CD8-positive, alpha-beta memory T cell (primary cell): ENCODE data around the gene WNK1. TPM values are rescaled to one million over a fixed set of nuclear protein-coding genes. Genes with fewer than 3 reads are reported as not detected.

ENCODE experiments used
- CTCF ChIA-PET: fragments of 350-600 bp; sonication (Branson Sonifier 250); formaldehyde crosslinking; loops from one replicate; lab custom pipeline; 2021; ENCODE audit warnings: antibody characterized with exemption; lab: Charles Lee
- POLR2A ChIA-PET: fragments of 350-600 bp; sonication (Branson Sonifier 250); formaldehyde crosslinking; loops from one replicate; lab custom pipeline; 2021; ENCODE audit warnings: antibody characterized with exemption; lab: Charles Lee
- DNase-seq, 5 donors: peaks; one replicate each; pipeline versions ENCODE4 v3.0.0 to v3.0.0-alpha.2; 2020 to 2022; ENCODE audit warnings: mixed read lengths in 1 of 5
- H3K27ac ChIP-seq: one replicate; pipeline ENCODE4 v1.7.0; 2013; ENCODE audit warnings: low read depth, mild to moderate bottlenecking, low read length, moderate library complexity
- H3K27me3 ChIP-seq: 2 replicates; pipeline ENCODE4 v1.7.0; 2013; ENCODE audit warnings: low read length, mild to moderate bottlenecking; ENCODE audit not compliant: insufficient read depth, poor library complexity, severe bottlenecking
- H3K36me3 ChIP-seq: 2 replicates; pipeline ENCODE4 v1.7.0; 2013; ENCODE audit warnings: mild to moderate bottlenecking, low read length, moderate library complexity; ENCODE audit not compliant: insufficient read depth
- H3K4me1 ChIP-seq: 2 replicates; pipeline ENCODE4 v1.7.0; 2013; ENCODE audit warnings: mild to moderate bottlenecking, low read length, moderate library complexity; ENCODE audit not compliant: insufficient read depth
- H3K4me3 ChIP-seq: 2 replicates; pipeline ENCODE4 v1.7.0; 2013; ENCODE audit warnings: mild to moderate bottlenecking, low read length
- H3K9me3 ChIP-seq: 2 replicates; pipeline ENCODE4 v1.7.0; 2013; ENCODE audit warnings: mild to moderate bottlenecking, low read length
- H3K27ac Mint-ChIP-seq, 8 donors: one replicate each; pipeline ENCODE4 v1.8.0; 2020 to 2021; ENCODE audit warnings: mixed read lengths in 8 of 8, mild to moderate bottlenecking in 6 of 8, inconsistent platforms in 3 of 8, moderate library complexity in 3 of 8
- H3K27me3 Mint-ChIP-seq, 2 donors: one replicate each; pipeline ENCODE4 v1.8.0; 2020 to 2021; ENCODE audit warnings: mixed read lengths in 2 of 2, mild to moderate bottlenecking in 1 of 2, moderate library complexity in 1 of 2
- H3K36me3 Mint-ChIP-seq, 3 donors: one replicate each; pipeline ENCODE4 v1.8.0; 2020 to 2021; ENCODE audit warnings: mixed read lengths in 3 of 3, inconsistent platforms in 1 of 3, mild to moderate bottlenecking in 1 of 3
- H3K4me1 Mint-ChIP-seq, 3 donors: one replicate each; pipeline ENCODE4 v1.8.0; 2020 to 2021; ENCODE audit warnings: mixed read lengths in 3 of 3, inconsistent platforms in 1 of 3, mild to moderate bottlenecking in 1 of 3
- H3K4me3 Mint-ChIP-seq, 7 donors: one replicate each; pipeline ENCODE4 v1.8.0; 2020 to 2021; ENCODE audit warnings: mixed read lengths in 7 of 7, mild to moderate bottlenecking in 6 of 7, moderate library complexity in 4 of 7, inconsistent platforms in 2 of 7
- H3K9me3 Mint-ChIP-seq, 5 donors: one replicate each; pipeline ENCODE4 v1.8.0; 2020 to 2022; ENCODE audit warnings: mixed read lengths in 5 of 5, mild to moderate bottlenecking in 3 of 5, moderate library complexity in 2 of 5, inconsistent platforms in 1 of 5
- polyA plus RNA-seq: library from polyadenylated mRNA; unstranded; fragments of 300-500 nt; fragmentation: Illumina TruSeq; gene quantifications from one replicate; pipeline ENCODE4 v1.2.3, GENCODE V29; 2021
- total RNA-seq, 2 experiments: library from RNA; stranded (reverse); gene quantifications; one replicate each; pipeline ENCODE4 v1.2.3, GENCODE V29; 2021

The WNK1 gene
- total and polyA plus RNA-seq, 3 experiments from 2014 or later = 47.4 to 176 (median 174) TPM

GRCh38 chr12:910416-910815 lies 158.0 kb downstream of the WNK1 start:
- ChIA-PET CTCF (no interaction called here), POLR2A (no interaction called here)
- H3K27me3 Mint-ChIP-seq = no peaks in the 10 kb centered on the region
- H3K36me3 ChIP-seq = peaks cover 61% of the 10 kb centered on the region
- H3K4me3 Mint-ChIP-seq = peak overlapping the region in 1 of 7 donors; percentile 23
- no peak overlapping the region for H3K4me3 ChIP-seq
- peaks cover 8% of the 10 kb centered on the region for H3K4me1 ChIP-seq
- H3K9me3 ChIP-seq = no peaks in the 10 kb centered on the region
- peak overlapping the region in 2 of 8 donors; percentile 4 to 43 for H3K27ac Mint-ChIP-seq
- no peaks in the 10 kb centered on the region for H3K9me3 Mint-ChIP-seq
- DNase-seq = no peak
- peaks cover 26 to 29% (median 27%) of the 10 kb centered on the region in 3 donors for H3K4me1 Mint-ChIP-seq
- no peak overlapping the region for H3K27ac ChIP-seq
- H3K27me3 ChIP-seq = no peaks in the 10 kb centered on the region
- H3K36me3 Mint-ChIP-seq = peaks cover 9 to 89% (median 29%) of the 10 kb centered on the region in 3 donors

- Mint-ChIP-seq H3K4me1 (peaks cover 19 to 25% (median 21%) of the 10 kb centered on the region in 3 donors), H3K9me3 (no peaks in the 10 kb centered on the region), H3K36me3 (peaks cover 9 to 89% (median 29%) of the 10 kb centered on the region in 3 donors), H3K27ac (no peak overlapping the region), H3K4me3 (no peak overlapping the region), H3K27me3 (no peaks in the 10 kb centered on the region)
- Histone ChIP-seq H3K36me3 (peaks cover 57% of the 10 kb centered on the region), H3K27me3 (no peaks in the 10 kb centered on the region), H3K4me3 (no peak overlapping the region), H3K27ac (no peak overlapping the region), H3K4me1 (peaks cover 10% of the 10 kb centered on the region), H3K9me3 (no peaks in the 10 kb centered on the region)
- ChIA-PET POLR2A (no interaction called here), CTCF (interaction anchor here (1.3 kb wide), 1 partner anchor 206 kb away, joined by 3 read pairs; no protein-coding TSS in a partner anchor)
- DNase-seq = no peak
These were observed 158.9 kb downstream of the WNK1 start for GRCh38 chr12:911191-911826.

DNA sequence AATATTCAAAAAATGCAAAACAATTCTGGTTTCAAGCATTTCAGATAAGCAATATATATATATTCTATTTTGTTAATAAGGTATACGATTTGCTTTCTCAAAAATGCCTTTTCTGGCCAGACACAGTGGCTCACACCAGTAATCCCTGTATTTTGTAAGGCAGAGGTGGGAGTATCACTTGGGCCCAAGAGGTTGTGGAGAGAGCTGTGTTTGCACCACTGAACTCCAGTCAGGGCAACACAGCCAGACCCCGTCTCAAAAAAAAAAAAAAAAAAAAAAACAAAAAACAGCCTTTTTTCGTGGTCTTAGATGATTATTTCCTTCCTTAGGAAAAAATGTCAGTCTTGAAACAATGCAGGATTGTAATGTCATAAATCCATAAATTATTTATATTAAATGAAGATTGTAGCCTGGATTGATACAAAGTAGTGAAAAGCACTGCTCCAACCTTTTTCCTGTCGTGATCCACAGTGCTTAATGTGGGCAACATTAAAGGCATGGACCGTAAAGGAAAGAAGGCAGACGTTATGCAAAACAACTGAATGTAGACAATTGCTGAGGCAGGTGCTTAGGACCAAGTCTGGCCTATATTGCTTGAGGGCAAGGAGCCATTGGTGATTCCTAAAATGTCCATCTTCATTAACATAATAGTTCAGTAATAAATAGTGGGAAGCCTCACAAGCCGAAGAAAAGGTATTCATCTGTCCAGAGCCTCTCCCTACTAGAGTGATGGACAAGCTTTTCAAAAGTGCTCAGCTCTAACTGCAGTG lies 160.3 kb downstream of the WNK1 start:
- Histone ChIP-seq H3K4me1 (peaks cover 10% of the 10 kb centered on the region), H3K4me3 (no peak overlapping the region), H3K9me3 (no peaks in the 10 kb centered on the region), H3K36me3 (peaks cover 60% of the 10 kb centered on the region), H3K27me3 (no peaks in the 10 kb centered on the region), H3K27ac (no peak overlapping the region)
- Mint-ChIP-seq H3K36me3 (peaks cover 6 to 91% (median 30%) of the 10 kb centered on the region in 3 donors), H3K27ac (peak overlapping the region in 2 of 8 donors; percentile 42 to 73), H3K4me3 (no peak overlapping the region), H3K4me1 (peaks cover 21 to 24% (median 24%) of the 10 kb centered on the region in 3 donors), H3K27me3 (no peaks in the 10 kb centered on the region), H3K9me3 (no peaks in the 10 kb centered on the region)
- no peak for DNase-seq
- ChIA-PET POLR2A (no interaction called here), CTCF (interaction anchor here (1.2 to 1.3 kb wide), 2 partner anchors 37 to 205 kb away, joined by 3 to 4 read pairs; partner anchors contain the start of gene RAD52)

DNA sequence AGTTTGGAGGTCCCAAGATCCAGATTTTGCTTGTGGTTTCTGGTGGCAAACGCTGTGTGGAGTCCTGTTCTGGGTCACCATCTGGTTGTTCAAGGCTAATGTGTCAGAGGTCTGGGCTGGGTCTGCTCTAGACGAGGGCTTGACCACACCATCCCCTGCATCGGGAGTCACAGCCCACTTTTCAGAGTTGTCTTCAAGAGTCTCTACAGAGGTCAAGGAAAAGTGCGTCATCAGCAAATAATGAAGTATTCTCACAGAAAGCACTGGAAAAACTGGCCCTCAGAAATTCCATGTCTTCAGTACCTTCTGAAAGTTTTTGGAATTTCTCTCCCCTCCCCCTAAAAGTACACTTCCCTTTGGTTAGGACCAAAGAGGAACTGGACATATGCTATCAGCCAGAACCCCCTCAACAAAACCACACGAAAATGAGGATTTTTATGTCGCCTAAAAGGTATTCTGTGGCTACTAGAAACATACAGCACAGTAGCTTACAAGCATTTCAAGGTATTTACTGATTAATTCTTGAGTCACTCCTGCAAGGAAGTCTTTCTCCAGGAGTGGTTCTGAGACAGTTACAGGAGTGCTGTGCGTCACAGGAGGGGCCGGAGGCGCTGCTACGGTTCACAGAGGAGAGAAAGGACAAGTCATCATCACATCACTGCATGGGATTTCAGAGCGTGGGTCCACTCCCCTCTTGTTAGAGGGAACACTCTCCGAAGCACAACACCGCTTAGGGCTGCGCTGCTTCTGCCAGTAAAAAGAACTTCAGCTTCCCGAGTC lies 161.7 kb downstream of the WNK1 start:
- H3K4me1 ChIP-seq = peaks cover 10% of the 10 kb centered on the region
- Mint-ChIP-seq H3K9me3 (no peaks in the 10 kb centered on the region), H3K27me3 (no peaks in the 10 kb centered on the region), H3K27ac (peak overlapping the region in 6 of 8 donors; percentile 15 to 77 (median 66)), H3K4me1 (peaks cover 21 to 24% (median 24%) of the 10 kb centered on the region in 3 donors), H3K4me3 (no peak overlapping the region), H3K36me3 (peaks cover 0 to 89% (median 26%) of the 10 kb centered on the region in 3 donors)
- peak overlapping the region; percentile 6 for H3K27ac ChIP-seq
- H3K4me3 ChIP-seq = no peak overlapping the region
- CTCF ChIA-PET = interaction anchor here (0.9 to 1.9 kb wide), 3 partner anchors 35 to 472 kb away, joined by 3 to 7 read pairs (median 4); partner anchors contain the start of gene RAD52
- H3K36me3 ChIP-seq = peaks cover 47% of the 10 kb centered on the region
- H3K27me3 ChIP-seq = no peaks in the 10 kb centered on the region
- DNase-seq = no peak
- no peaks in the 10 kb centered on the region for H3K9me3 ChIP-seq
- POLR2A ChIA-PET = no interaction called here

GRCh38 chr12:915090-915489 lies 162.7 kb downstream of the WNK1 start:
- Mint-ChIP-seq H3K27ac (peak overlapping the region in 7 of 8 donors; percentile 48 to 77 (median 66)), H3K27me3 (no peaks in the 10 kb centered on the region), H3K36me3 (peaks cover 0 to 83% (median 18%) of the 10 kb centered on the region in 3 donors), H3K4me1 (peaks cover 21 to 24% (median 24%) of the 10 kb centered on the region in 3 donors), H3K9me3 (no peaks in the 10 kb centered on the region), H3K4me3 (no peak overlapping the region)
- DNase-seq = no peak
- H3K27me3 ChIP-seq = no peaks in the 10 kb centered on the region
- no peak overlapping the region for H3K27ac ChIP-seq
- POLR2A ChIA-PET = no interaction called here
- H3K9me3 ChIP-seq = no peaks in the 10 kb centered on the region
- H3K4me3 ChIP-seq = no peak overlapping the region
- CTCF ChIA-PET = interaction anchor here (0.9 to 1.9 kb wide), 2 partner anchors 34 to 473 kb away, joined by 3 to 7 read pairs; partner anchors contain the start of gene RAD52
- H3K4me1 ChIP-seq = peaks cover 10% of the 10 kb centered on the region
- H3K36me3 ChIP-seq = peaks cover 39% of the 10 kb centered on the region

- POLR2A ChIA-PET = no interaction called here
- H3K36me3 ChIP-seq = peaks cover 31% of the 10 kb centered on the region
- H3K27ac ChIP-seq = no peak overlapping the region
- Mint-ChIP-seq H3K4me1 (peaks cover 21 to 24% (median 24%) of the 10 kb centered on the region in 3 donors), H3K27ac (peak overlapping the region in 3 of 8 donors; percentile 50 to 85 (median 61)), H3K36me3 (peaks cover 0 to 81% (median 19%) of the 10 kb centered on the region in 3 donors), H3K4me3 (peak overlapping the region in 1 of 7 donors; percentile 14), H3K27me3 (no peaks in the 10 kb centered on the region), H3K9me3 (no peaks in the 10 kb centered on the region)
- no peaks in the 10 kb centered on the region for H3K27me3 ChIP-seq
- no peak overlapping the region for H3K4me3 ChIP-seq
- CTCF ChIA-PET = interaction anchor here (1.9 kb wide), 1 partner anchor 33 kb away, joined by 7 read pairs; the partner anchor contains the start of gene RAD52
- peaks cover 10% of the 10 kb centered on the region for H3K4me1 ChIP-seq
- no peaks in the 10 kb centered on the region for H3K9me3 ChIP-seq
- DNase-seq = peak in 1 of 5 donors; percentile 15
These were observed 163.9 kb downstream of the WNK1 start for GRCh38 chr12:916240-916639.

- CTCF ChIA-PET = interaction anchor here (1.9 kb wide), 1 partner anchor 33 kb away, joined by 5 read pairs; the partner anchor contains the start of gene RAD52
- H3K27me3 ChIP-seq = no peaks in the 10 kb centered on the region
- H3K9me3 ChIP-seq = no peaks in the 10 kb centered on the region
- POLR2A ChIA-PET = no interaction called here
- H3K36me3 ChIP-seq = peaks cover 30% of the 10 kb centered on the region
- H3K27ac Mint-ChIP-seq = peak overlapping the region in 5 of 8 donors; percentile 15 to 75 (median 56)
- no peak overlapping the region for H3K4me3 ChIP-seq
- H3K4me3 Mint-ChIP-seq = no peak overlapping the region
- no peak for DNase-seq
- H3K4me1 ChIP-seq = peaks cover 10% of the 10 kb centered on the region
- H3K27ac ChIP-seq = no peak overlapping the region
- no peaks in the 10 kb centered on the region for H3K27me3 Mint-ChIP-seq
- H3K9me3 Mint-ChIP-seq = no peaks in the 10 kb centered on the region
- H3K4me1 Mint-ChIP-seq = peaks cover 21 to 24% (median 24%) of the 10 kb centered on the region in 3 donors
- H3K36me3 Mint-ChIP-seq = peaks cover 0 to 78% (median 19%) of the 10 kb centered on the region in 3 donors
These were observed 164.5 kb downstream of the WNK1 start for GRCh38 chr12:916712-917445.
